A549 treated with CORT108297 at 1 μM for 4 hours (cell line): ENCODE data around the gene TIMM9. TPM values are rescaled to one million over a fixed set of nuclear protein-coding genes. Genes with fewer than 3 reads are reported as not detected.

Source experiments
- total RNA-seq: library from RNA; stranded (reverse); fragments of 200-300 nt; extraction: Qiagen RNA extraction; gene quantifications from 5 replicates; pipeline ENCODE4 v1.2.3, GENCODE V29; 2022

Gene TIMM9
- 60.7 to 98.4 TPM (median 66.0 TPM) in 5 replicates for total RNA-seq

GRCh38 chr14:58427281-58428117 lies at the start of gene TIMM9, which contains the start of gene KIAA0586:
Gene TIMM9, minus strand, starts transcription at chr14:58427531. Its CDS starts 15,586 bp downstream, at chr14:58411945.
Gene KIAA0586, plus strand, starts transcription at chr14:58427719. Its CDS starts 546 bp downstream, at chr14:58428265.

GRCh38 chr14:58395812-58396788 lies 31.2 kb downstream of the TIMM9 start, which contains the start of gene TOMM20L:
Gene TOMM20L, plus strand, starts transcription at chr14:58395930. Its CDS starts 28 bp downstream, at chr14:58395958.

Other genes starting within 250 kb of the TIMM9 start
- gene ACTR10, start 227.4 kb downstream of the TIMM9 start, total RNA-seq = 42.3 to 54.2 TPM (median 49.7 TPM) in 5 replicates
- gene PSMA3, start 182.7 kb downstream of the TIMM9 start, total RNA-seq = 184 to 274 TPM (median 186 TPM) in 5 replicates
- 3.6 to 6.5 TPM (median 5.6 TPM) in 5 replicates for gene ARID4A, start 129.0 kb downstream of the TIMM9 start, total RNA-seq
- gene TOMM20L, start 31.6 kb downstream of the TIMM9 start, total RNA-seq = not detected in 5 replicates
- gene KIAA0586, start 188 bp upstream of the TIMM9 start, total RNA-seq = 8.2 to 11.5 TPM (median 9.4 TPM) in 5 replicates
- 0.50 to 0.65 TPM (median 0.59 TPM) in 5 replicates for gene DACT1, start 210.4 kb upstream of the TIMM9 start, total RNA-seq